Tongue (tissue), 2 donors: ENCODE data around the gene THRB. TPM values are rescaled to one million over a fixed set of nuclear protein-coding genes. Genes with fewer than 3 reads are reported as not detected.
A peak's percentile ranks its signal among the peaks of the same experiment; 100 is the strongest.

ENCODE experiments used
- DNase-seq: peaks from one replicate; pipeline ENCODE4 v3.0.0-alpha.2; 2015
- total RNA-seq: library from RNA; depleted of rRNA; stranded (reverse); fragments of >200 nt; gene quantifications from one replicate; pipeline ENCODE4 v1.2.3, GENCODE V29; 2014

The THRB gene
- total RNA-seq, 1 donor from 2014 or later, result 3.4 TPM

- no peak for DNase-seq
Observed at GRCh38 chr3:24224666-24225384, 269.8 kb downstream of the THRB start.

- DNase-seq, result no peak
Observed at GRCh38 chr3:24222165-24222805, 272.4 kb downstream of the THRB start.

DNA sequence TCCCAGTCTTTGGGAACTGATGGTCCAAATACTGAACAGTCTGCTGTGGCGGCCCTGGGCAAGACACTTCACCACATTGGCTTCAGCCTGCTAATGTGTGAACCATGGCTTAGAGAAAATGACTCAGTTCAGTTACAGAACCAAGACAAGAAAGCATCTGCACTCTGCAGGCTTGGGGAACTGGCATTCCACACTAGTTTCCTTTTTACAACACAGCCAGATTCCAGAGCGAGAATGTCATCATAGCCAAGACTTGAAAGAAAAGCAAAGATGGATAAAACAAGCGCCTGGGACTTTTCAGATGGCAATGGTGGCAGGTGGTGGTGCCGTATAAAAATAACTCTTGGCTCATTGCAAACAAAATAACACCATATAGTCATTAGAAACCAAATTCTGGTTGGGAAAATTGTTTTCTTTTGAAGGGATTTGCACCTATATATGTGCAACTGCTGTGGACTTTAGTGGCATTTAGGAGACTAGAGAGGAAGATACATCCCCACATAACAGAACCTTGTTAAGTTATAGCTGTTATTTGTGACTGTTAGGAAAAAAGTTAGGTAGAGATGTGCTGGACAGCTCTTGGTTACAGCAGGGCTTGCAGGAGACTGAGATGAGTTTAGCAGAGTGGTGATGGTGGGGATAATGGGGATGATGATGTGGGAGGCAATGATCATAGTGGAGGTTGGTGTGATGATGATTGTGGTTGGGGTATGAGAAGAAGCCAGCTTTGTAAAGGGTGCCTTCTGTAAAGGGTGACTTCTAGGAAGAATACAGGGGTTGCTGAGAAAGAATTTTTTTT lies 273.6 kb downstream of the THRB start:
- DNase-seq, result peak; percentile 63

- DNase-seq, result no peak
Observed at GRCh38 chr3:24215502-24215901, 279.1 kb downstream of the THRB start.

DNA sequence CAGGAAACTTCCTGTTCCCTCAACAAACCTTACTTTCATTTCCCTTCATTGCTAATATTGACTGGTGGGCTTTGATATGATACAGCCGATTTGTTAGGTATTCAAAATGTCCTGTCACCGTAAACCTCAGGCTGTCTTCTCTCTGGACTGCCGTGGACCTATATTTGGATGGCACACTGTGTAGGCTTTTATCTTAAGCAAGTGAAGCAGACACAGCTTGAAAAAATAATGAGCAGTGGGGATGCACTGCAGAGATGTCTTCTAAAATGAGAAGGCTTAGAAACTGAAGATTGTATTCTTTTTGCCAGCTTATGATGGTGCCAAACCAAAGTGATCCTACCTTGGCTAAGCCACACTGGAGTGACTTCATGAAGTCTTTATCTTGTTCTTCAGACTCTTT lies 283.3 kb downstream of the THRB start:
- DNase-seq, result no peak

- no peak for DNase-seq
Observed at GRCh38 chr3:24202071-24202470, 292.6 kb downstream of the THRB start.

DNA sequence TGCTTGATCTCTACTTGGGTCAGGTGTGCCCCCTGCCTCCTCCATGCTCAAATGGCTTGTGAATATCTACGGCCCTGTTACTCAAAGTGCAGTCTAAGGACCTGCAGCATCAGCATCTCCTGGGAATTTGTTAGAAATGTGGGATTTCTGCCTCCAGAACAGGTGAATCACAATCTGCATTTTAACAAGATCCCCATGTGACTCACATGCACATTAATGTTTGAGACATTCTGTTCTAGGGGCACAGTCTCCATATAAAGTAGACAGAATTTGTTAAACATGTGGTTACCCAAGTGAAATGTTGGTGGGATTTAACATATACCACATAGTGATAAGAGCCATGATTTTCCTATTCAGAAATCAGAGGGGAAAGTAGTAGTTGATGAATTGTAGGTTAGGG lies 293.3 kb downstream of the THRB start:
- no peak for DNase-seq

DNA sequence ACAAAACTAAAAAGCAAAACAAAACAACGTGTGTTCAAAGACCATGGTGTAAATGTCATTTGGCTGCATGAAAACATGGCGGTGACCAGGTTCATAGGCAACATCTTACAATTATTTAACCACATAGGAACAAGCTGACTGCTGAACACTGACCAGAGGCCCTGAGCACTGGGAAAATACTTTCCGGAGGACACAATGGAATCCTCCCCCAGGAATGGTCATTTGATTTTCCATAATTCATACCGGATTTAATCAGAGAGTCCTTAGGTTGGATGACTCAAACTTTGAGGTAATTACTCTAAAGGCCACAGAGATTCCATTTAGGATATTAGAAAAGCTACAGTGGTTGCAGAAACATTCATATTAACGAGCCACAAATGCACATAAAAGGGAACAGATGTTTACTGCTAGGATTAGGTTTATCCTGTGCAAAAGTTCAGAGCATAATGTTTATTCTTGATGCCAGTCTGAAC lies 294.8 kb downstream of the THRB start:
- no peak for DNase-seq

DNA sequence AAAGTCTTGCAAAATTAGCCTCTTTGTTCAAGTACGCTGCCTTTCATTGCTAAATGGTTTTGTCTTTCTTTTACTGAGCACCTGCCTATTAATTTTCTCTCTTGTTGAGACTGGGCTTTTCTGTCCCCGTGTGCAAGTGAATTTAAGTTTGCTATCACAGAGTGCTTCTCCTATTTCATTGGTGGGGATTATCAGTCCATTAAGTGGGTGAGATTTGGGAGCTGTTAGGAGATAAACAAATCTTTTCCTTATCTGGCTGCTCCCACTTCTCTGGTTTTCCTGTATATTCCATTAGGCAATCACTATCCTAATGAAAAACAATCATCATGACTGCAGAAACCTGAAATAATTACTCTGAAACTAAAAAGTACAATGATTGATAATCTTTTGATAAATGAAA lies 295.4 kb downstream of the THRB start:
- no peak for DNase-seq

- DNase-seq, result no peak
Observed at GRCh38 chr3:24198728-24199127, 295.9 kb downstream of the THRB start.

- no peak for DNase-seq
Observed at GRCh38 chr3:24197809-24198208, 296.8 kb downstream of the THRB start.

- no peak for DNase-seq
Observed at GRCh38 chr3:24196526-24196925, 298.1 kb downstream of the THRB start.

GRCh38 chr3:24195504-24196230 lies 299.0 kb downstream of the THRB start:
- peak; percentile 30 for DNase-seq

DNA sequence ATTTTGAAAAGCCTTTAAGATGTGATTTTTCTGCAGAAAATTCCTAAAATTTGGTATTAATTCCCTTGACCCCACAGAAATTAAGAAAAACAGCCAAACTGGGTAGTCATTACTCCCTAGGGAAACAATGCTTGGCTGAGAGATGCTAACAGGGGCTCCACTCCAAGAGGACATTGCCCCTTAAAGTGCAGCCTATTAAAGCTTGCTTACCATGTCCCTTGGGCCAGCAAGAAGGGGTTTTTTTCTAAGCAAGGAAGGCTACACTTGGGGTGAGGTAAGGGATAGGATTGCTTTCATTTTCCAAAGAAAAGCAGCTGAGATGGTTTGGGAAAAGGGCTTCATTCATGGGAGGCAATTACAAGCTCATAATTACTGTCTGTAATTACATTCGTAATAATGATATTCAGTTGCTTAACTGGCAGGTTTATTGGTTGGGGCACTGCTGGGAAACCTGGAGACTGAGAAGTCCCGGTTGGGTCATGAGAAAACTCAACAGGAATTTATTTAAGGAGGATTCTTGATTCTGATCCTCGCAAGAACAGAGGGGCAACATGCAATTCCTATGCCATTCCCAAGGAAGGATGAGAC lies 302.1 kb downstream of the THRB start:
- DNase-seq, result no peak

DNA sequence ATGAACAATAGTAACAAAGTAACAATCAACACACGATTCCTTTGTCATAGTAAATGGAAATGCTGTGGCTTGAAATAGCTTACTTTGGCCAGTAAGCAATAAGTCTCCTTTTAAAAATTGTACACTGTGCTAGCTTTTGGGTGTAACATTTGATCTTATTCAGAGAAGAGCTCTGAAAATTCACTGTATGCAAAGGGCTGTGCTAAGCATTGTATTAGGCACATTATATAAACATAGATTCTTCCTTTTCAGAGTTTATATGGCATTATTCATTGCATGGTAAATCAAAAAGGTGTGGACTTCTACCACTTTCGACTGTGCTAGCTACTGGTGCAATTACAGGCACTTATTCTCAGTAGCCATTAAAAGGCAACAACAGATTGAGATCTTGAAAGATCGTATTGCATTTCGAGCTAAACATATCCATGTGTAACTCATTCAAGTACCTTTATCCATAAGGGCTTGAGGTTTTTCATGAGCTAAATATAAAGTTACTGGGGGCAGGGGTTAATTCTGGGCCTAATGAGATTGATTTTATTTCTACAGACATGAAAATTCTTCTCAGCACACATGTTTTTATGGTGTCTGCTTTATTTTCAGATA lies 302.7 kb downstream of the THRB start:
- peak; percentile 25 for DNase-seq

GRCh38 chr3:24190256-24190655 lies 304.4 kb downstream of the THRB start:
- DNase-seq, result no peak

DNA sequence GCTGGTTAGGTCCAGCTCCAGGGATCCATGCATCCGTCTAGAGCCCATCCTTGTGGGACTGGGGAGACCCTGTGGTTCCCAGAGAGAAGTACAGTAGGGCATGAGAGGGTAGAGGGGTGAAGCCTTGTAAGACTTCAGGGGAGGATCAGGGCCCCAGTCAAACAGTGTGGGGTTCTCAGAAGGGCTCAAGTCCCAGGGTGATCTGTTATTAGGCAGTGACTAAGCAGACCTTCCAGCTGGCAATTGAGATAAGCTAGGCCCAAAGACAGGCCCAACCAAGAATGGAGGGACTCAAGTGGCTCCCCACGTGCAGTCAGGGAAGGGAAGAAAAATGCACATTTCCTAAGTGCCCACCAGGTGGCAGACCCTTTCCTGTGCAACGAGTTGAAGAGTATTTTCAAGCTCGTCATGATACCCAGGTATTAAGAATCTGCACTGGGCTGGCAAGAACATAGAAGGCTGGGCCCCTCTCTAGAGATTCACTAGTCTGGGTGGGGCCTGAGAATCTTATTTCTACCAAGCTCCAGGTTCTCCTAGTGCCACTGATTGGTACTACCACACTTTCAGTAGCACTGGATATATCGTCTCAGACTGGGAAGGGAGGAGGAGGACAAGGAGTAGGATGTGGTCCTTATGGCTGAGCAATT lies 308.8 kb downstream of the THRB start:
- peak; percentile 74 for DNase-seq

DNA sequence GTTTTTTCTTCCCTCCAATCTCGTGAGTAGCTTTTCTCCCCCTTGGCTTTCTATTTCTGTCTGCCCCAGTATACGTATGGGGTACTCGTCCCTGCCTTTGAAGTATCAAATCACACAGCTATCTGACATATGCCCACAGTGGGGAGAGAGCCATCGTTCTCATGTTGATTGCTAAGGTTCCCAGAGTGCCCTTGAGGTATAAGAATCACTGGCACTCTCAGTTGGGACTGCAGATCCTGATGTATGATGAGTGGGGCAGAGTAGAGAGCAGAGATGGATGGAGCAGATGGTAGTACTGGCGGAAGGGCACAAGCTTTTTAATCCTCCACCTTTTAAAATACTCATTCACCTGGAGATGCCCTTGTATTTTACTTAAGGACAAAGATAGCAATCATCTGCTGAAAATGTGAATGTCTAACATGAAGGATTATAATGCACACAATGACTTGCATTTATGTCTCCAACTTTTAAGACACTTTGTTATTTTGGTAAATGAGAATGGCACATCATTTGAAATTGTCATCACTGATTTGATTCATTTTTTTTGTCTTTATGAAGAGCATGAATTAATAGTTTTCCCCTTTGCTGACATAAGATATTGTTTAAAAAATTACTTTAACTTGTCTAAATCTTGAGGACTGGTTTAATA lies 310.0 kb downstream of the THRB start:
- DNase-seq, result no peak

- DNase-seq, result no peak
Observed at GRCh38 chr3:24182756-24183155, 311.9 kb downstream of the THRB start.

DNA sequence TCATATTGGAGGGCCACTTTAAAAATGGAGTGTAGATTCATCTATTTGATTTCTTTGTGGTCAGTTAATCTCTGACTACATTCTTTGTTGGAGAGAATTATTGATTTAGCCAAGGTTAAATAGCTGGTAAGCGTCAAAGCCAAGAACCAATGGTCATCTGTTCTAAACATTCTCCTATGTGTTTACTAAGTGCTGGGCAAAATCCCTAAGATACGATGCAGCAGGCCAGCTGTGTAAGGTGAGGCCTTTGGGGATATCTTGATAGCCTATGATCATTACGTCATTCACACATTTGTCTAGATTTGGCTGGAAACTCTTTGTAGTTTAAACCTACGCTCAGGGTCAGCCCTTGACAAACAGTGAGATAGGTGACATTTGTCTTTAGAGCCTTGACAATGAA lies 313.4 kb downstream of the THRB start:
- no peak for DNase-seq

DNA sequence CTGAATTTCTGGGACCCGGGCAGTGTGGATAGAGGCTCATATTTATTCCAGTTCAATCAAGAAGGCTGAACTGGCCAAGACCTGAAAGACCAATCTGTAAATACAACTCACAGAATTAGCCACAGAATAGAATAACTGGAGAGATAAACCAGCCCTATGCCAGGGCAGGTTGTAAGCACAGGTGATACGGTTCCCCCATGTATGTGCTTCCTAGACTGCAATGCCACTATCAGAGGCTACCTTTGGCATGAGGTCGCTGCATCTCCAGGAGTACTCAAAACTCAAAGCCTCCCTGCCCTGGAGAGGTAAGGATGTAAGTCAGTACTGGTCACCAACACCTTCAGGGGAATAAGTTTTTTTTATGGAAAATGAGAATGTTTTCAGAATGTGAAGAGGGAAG lies 314.0 kb downstream of the THRB start:
- DNase-seq, result no peak
